ENCODE data around the gene SEC23IP.
"Not testable (repeated sequence)": the region's sequence is repeated elsewhere in the genome, so short reads cannot be mapped to it uniquely, and the experiment has no call there.

The SEC23IP gene

DNA sequence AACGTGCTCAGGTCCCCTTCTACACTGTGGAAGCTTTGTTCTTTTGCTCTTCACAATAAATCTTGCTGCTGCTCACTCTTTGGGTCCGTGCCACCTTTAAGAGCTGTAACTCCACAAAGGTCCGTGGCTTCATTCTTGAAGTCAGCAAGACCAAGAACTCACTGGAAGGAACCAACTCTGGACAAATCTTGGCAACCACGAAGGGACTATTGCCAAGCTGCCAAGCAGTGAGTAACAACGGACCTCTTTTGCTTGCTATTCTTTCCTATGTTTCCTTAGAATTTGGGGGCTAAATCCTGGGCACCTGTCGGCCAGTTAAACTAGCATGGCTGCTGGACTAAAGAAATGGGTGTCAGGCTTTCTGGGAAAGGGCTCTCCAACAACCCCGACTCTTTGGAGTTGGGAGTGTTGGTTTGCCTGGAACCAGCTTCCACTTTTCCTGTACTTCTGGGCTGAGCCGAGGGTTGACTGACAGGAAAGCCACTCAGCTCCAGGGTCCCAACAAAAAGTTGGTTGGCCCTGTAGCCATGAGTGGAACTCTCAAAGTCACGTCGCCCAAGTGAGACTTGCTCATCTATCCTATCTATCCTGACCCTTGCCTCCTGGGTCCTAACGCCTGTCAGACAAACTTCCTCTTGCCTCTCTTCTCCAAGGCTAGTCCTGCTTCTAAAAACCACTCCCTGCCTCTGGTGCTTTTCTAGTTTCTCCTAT lies 8.5 kb upstream of the SEC23IP start:
- DNase-seq = not testable (repeated sequence)

DNA sequence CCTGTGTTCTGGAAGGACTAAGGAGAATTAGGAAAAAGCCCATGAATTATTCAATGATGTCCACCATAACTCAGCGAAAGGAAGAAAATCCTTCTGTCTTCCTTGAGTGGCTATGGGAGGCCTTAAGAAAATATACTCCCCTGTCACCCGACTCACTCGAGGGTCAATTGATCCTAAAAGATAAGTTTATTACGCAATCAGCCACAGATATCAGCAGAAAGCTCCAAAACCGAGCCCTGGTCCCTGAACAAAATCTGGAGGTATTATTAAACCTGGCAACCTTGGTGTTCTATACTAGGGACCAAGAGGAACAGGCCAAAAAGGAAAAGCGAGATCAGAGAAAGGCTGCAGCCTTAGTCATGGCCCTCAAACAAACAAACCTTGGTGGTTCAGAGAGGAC lies 6.5 kb upstream of the SEC23IP start:
- DNase-seq = not testable (repeated sequence)

DNA sequence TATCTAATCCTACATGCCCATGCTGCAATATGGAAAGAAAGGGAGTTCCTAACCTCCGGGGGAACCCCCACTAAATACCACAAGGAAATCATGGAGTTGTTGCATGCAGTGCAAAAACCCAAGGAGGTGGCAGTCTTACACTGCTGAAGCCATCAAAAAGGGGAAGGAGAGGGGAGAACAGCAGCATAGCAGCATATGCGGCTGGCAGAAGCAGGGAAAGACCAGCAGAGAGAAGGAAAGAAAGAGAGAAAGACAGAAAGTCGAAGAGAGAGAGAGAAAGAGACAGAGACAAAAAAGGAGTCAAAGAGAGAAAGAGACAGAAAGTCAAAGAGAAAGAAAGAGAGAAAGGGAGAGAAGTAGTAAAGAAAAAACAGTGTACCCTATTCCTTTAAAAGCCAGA lies 3.8 kb upstream of the SEC23IP start:
- not testable (repeated sequence) for DNase-seq

DNA sequence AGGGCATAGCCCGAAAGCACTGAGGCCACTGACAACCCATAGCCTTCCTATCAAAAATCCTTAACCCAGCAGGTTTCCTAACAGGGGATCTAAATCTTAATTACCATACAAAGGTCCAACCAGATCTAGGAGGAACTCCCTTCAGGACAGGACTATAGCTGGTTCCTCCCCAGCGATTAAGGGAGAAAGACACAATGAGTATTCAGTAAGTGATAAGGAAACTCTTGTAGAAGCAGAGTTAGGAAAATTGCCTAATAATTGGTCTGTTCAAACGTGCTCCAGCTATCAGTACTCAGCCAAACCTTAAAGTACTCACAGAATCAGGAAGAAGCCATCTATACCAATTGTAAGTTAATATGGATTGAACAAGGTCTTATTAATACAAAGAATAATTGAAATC lies 3.3 kb upstream of the SEC23IP start:
- DNase-seq = not testable (repeated sequence)

DNA sequence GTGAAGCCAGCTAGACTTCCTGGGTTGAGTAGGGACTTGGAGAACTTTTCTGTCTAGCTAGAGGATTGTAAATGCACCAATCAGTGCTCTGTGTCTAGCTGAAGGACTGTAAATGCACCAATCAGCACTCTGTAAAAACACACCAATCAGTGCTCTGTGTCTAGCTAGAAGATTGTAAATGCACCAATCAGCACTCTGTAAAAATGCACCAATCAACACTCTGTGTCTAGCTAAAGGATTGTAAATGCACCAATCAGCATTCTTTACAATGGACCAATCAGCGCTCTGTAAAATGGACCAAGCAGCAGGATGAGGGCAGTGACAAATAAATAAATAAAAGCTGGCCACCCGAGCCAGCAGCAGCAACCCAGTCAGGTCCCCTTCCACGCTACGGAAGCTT lies 2.2 kb upstream of the SEC23IP start:
- not testable (repeated sequence) for DNase-seq

DNA sequence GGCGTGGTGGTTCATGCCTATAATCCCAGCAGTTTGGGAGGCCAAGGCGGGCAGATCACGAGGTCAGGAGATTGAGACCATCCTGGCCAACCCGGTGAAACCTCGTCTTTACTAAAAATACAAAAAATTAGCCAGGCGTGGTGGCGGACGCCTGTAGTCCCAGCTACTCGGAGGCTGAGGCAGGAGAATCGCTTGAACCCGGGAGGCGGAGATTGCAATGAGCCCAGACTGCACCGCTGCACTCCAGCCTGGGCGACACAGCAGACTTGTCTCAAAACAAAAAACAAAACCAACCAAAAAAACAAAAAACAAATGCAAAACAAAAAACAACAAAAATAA lies 712 bp upstream of the SEC23IP start:
- not testable (repeated sequence) for DNase-seq

DNA sequence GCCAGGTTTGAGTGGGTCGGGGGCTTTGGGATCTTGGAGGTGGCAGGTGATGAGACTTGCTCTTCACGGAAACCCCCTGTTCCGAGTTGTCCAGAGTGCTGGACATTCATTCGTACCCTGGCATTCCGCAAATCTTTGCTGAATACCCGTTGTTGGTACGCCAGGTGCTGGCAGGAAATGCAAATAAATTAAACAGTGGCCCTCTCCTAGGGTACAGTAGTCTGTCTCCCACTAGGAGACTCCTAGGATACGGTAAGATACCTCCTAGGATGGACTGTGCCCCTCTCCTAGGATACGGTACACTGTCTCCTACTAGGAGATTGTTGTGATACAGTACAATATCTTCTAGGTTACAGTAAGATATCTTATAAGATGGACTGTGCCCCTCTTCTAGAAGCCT lies 544 bp downstream of the SEC23IP start:
- DNase-seq = no peak

DNA sequence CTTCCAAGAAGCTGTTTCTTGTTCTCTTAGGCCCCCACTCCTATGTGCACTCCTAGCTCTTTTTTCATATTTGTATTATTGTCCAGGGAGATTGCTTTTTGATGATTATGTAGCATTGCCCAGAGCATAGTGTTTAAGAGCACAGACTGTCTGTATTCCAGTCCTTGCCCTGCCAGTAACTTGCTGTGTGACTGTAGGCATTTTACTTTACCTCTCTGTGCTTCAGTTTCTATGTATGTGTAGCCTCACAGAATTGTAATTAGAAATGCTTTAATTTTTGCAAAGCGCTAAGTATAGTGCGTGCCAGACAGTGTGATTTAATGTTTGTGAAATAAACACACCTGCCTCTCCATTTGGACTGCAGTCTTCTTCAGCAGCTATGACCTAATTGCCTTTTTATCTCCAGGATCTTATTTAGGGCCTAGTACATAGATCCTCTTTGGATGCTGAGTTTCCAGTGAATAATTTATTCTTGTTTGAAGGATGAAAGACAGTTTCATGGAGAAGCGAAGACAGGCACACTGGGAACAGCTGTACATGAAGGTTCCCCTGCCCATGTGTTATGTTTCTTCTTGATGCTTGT lies 1.4 kb downstream of the SEC23IP start:
- no peak for DNase-seq

DNA sequence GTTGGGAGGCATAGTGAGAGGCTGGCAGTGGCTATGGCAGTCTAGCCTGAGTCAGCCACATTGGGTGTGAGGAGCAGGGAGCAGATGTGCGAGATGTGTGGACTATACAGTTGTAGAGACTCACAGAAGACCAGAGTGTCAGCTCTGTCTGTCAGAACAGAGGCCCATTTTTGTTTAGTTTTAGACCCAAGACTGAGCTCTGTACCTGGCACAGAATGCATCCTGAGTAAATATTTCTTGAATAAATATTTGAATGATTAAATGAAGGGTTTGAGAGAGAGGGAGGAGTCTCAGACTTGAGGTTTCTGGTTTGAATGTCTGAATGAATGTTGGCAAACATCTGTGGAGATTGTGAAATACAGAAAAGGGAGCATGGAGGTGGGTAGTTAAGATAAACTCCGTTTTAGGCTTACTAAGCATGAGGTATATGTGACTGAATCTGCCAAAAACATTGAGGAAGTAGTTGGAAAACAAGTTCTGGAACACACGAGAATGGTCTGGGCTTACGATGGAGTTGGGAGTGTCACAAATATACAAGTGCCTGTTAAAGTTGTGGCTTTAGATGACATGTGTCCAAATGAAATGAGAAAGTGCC lies 3.6 kb downstream of the SEC23IP start:
- DNase-seq = no peak

DNA sequence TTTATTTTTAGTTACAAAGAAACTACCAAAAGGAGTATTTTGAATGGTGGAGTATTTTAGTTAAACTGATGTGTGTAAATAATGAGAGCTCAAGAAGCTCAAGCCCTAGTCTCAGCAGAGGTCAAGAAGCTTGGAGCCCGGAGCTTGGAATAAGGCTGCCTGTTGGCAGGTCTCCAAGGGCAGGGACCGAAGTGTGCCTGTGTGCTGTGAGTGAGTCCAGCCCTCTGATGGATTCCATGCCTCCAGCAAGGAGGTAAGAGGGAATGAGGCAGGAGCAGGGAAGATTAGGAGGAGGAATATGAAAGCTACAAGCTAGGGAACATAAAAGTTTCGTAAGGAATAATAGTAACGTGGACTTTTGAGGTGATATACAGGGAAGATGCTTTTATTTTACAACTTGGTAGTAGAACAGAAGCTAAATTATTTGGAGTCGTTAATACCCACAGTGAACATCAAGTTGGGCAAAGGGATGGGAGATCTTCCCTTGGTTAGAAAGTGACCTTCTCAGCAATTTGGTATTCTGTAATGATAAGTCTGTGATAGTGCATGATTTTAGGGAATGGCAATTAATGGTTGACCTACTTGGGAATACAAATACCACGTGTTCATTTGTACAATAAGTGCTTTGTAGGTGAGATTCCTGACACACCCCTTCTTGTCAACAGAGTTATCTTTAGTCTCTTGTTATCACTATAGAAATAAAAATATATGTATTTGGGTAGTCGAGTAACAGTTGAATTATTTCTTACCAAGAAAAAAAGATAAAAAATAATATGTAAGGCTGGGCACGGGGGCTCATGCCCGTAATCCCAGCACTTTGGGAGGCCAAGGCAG lies 4.6 kb downstream of the SEC23IP start:
- DNase-seq = no peak

DNA sequence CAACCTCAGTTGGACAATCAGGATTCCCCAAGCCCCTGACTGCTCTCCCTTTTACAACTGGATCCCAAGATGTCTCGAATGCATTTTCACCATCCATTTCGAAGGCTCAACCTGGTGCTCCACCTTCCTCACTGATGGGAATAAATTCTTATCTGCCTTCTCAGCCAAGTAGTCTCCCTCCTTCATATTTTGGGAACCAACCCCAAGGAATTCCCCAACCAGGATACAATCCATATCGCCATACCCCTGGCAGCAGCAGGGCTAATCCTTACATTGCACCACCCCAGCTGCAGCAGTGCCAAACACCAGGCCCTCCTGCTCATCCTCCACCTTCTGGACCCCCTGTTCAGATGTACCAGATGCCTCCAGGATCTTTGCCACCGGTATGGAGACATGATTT lies 6.0 kb downstream of the SEC23IP start:
- DNase-seq = no peak

DNA sequence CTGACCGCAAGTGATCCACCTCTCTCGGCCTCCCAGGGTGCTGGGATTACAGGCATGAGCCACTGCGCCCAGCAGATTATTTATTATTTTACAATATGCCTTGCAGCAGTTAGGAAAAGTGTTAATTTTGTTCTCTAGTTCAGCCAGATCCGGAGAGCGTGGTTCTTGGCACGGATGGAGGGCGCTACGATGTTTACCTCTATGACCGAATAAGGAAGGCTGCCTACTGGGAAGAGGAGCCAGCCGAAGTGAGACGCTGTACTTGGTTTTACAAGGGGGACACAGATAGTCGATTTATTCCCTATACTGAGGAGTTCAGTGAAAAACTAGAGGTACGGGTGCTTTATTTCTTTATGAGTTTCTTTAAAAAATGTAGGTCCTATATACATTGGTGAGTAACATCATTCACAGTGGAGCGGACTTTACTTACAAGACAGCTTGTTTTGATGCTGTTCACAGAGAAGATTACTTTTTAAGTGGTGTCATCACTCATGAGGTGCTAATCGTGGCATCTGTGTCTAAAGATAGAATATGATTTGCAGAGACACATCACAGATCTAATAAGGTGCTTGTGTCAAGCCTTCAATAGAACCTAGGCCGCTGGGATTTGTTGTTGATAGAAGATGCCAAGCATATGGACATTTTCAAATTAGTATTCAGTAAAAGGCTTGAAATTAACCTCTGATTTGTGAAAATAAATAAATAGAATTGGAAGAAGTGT lies 11.6 kb downstream of the SEC23IP start:
- DNase-seq = no peak

DNA sequence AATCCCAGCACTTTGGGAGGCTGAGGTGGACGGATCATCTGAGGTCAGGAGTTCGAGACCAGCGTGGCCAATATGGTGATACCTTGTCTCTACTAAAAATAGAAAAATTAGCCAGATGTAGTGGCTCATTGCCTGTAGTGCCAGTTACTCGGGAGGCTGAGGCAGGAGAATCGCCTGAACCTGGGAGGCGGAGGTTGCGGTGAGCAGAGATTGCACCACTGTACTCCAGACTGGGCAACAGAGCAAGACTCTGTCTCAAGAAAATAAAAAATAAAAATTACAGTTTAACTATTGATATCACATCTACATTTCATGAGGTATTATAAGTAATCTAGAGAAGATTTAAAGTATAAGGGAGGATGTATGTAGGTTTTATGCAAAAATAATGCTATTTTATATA lies 15.2 kb downstream of the SEC23IP start:
- not testable (repeated sequence) for DNase-seq

DNA sequence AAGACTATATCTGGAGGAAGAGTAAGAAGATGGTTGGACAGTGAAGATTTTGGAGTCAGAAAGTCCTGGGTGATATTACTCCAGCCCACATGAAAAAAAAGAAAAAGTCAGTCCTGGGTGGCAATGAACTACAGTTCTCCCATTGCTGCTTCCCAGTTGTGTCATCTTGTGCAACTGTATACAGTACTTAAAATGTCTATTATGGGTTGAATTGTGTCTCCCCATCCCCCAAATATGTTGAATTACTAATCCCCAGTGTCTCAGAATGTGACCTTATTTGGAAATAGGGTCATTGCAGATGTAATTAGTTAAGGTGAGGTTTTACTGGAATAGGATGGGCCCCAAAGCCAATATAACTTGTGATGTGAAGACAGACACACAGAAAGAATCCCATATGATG lies 15.6 kb downstream of the SEC23IP start:
- no peak for DNase-seq

DNA sequence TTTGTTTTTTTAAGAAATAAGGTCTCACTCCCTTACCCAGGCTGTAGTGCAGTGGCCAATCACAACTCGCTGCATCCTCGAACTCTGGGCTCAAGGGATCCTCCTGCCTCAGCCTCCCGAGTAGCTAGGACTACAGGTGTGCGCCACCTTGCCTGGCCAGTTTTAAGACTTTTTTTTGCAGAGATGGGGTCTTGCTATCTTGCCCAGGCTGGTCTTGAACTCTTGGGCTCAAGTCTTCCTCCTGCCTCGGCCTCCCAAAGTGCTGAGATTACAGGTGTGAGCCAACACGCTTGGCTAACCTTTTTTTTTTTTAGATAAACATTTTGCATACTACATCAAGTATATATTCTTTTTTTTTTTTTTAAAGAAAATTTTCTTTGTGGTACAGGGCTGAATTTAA lies 18.2 kb downstream of the SEC23IP start:
- DNase-seq = no peak

DNA sequence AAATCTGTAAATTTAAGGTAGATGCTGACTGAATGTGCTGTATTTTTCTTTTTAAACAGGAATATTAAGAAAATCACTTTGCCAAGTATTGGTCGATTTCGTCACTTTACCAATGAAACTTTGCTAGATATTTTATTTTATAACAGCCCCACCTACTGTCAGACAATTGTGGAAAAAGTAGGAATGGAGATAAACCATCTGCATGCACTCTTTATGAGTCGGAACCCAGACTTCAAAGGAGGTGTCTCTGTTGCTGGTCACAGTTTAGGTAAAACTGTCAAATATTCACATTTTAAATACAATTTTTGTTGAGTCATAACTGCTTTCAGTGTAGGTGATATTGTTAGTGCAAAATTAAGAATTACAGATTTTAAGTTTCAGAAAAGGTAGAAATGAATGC lies 25.2 kb downstream of the SEC23IP start:
- DNase-seq = no peak

DNA sequence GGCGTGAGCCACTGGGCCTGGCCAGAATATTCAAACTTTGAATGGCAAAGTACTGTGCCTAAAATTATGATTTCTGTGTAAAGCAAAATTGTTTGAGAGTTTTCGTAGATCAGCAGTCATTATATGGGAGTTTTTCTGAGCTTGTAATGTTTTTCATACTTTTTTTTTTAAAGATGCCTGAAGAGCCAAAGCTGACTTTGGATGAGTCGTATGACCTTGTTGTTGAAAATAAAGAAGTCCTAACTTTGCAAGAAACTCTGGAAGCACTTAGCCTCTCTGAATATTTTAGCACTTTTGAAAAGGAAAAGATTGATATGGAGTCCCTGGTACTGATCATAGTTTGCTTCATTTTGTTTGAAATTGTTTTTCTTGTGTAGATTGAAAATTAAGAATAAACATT lies 26.7 kb downstream of the SEC23IP start:
- no peak for DNase-seq

DNA sequence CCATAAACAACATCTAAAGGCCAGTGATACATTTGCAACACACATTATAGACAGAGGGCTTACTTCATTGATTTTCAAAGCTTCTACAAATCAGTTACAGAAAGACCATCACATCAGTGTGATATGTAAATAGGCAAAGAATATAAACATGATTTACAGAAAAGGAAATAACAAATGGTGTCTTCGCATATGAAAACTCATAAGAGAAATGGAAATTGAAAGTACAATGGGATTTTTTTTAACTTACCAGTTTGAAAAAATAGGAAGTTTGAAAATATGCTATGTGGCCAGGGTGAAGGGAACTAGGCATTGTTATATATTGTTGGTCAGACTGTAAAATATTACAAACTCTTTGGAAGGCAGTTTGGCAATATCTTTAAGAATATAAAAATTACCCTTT lies 27.3 kb downstream of the SEC23IP start:
- no peak for DNase-seq

DNA sequence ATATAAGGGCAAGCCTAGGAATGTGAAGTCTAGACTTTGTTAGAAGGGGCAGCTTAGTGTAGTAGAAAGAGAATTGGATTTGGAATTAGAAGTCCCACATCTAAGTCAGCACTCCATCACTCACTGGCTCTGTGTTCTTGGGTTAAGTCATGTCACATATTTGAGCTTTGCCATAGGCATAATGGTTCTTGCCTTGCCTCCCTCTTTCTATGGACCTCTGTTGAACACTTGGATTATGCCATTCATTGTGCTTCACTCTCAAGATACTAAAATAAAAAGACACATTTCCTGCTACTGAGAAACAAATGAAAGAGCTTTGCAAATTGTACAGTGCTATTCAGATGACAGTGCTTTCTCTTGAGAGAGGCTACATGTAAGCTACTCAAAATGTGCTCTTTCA lies 35.9 kb downstream of the SEC23IP start:
- DNase-seq = no peak

DNA sequence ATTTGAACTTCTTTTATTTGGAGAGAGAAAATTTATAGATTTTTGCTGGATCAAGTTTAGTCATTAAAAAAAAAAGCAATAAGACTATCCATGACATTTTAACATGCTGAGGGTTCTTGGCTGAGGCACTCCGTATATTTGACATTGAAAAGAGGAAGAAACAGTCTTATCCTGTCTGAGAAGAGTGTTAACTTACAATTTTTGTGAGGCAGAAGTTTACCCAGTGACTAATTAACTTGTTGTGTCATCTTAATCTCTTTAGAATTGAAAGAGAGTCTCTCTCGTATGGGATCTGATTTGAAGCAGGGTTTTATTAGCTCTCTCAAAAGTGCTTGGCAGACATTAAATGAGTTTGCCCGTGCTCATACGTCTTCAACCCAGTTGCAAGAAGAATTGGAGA lies 39.3 kb downstream of the SEC23IP start:
- DNase-seq = no peak

DNA sequence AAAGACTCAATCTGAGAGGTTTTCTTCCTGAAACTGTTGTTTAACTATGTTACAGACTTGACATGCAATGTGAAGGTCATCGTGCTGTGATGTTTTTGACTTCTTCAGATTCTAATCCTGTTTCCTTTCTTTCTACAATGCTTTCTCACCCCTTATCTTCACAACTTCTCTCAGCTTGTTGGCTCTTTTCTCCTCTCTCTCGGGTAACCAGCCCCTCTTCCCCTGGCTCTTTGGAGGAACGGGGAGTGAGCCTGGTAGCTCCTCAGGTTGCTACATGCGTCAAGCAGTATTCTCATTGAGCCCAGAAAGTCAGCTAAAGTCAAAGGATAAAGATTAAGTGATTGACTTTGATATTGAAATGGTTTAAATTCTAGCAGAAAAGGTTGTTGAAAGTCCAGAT lies 40.1 kb downstream of the SEC23IP start:
- DNase-seq = no peak

DNA sequence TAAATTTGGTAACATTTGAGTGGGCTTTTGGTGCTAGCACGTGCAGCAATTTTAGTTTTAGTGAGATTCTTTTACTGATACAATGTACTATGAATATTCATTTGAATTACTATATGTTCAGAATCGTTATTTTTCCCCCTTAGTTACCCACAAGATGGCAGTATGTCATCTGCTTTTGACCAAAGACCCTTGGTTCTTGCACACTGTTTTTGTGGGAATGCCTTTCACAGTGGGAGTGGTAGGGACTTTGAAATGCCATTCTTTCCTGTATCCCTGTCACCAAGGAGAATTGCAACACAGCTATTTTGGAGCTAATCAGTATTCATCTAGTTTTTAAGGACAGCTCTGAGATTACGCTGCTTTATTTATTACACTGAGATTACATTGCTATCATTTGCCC lies 40.6 kb downstream of the SEC23IP start:
- no peak for DNase-seq

DNA sequence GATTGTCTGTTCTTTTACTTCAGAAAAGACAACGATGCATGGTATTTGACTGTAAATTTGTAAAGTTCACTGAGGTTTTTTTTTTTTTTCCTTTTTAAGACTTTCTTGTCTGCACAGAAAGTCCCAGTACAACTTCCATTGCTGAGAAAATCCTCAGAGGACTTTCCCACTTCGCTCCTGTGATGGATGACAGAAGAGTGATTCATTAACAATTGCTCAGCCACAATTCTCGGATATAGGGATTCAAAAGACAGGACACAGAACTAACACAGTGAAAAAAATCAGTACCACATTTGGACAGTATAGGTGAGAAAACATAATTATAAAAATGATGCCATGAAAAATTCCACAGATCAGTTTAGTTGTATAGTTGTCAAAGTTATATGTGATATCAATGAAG lies 48.0 kb downstream of the SEC23IP start:
- DNase-seq = no peak

Data from CD4-positive, alpha-beta T cell treated with Interleukin-17A for 4 hours (primary cell).